Neural progenitor cell (in vitro differentiated cells): ENCODE measurements around the gene WDR77.

Experiments
- EZH2 ChIP-seq: fragments of 200-600 bp; sonication (generic); IDR thresholded peaks from 2 replicates; pipeline ENCODE4 v1.6.1; 2017; ENCODE audit warnings: antibody characterized with exemption, mild to moderate bottlenecking, moderate library complexity
- TF ChIP-seq, protein P1 (sequence below): fragments of 200-600 bp; sonication (generic); IDR thresholded peaks from 2 replicates; pipeline ENCODE4 v1.5.1; 2017; ENCODE audit warnings: antibody characterized with exemption, mild to moderate bottlenecking

DNA sequence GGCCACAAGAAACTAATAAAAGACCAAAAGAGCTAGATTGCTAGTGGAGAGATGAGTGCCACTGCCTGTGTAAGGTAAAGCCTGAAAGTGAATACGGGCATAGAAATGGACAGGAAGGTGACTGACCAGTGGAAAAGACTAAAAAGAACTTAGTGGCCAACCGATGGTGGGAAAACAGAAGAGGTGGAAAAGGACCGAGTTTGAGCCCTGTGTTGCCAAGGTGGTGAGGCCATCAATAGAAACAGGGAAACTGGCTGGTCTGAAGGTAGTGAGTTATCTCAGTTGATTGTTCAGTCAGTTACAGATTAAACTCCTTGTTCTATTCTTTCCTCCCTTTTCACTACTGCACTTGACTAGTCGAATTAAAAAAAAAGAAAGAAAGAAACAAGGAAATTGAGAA lies 2.5 kb downstream of the WDR77 start:
- TF ChIP-seq, protein P1, sequence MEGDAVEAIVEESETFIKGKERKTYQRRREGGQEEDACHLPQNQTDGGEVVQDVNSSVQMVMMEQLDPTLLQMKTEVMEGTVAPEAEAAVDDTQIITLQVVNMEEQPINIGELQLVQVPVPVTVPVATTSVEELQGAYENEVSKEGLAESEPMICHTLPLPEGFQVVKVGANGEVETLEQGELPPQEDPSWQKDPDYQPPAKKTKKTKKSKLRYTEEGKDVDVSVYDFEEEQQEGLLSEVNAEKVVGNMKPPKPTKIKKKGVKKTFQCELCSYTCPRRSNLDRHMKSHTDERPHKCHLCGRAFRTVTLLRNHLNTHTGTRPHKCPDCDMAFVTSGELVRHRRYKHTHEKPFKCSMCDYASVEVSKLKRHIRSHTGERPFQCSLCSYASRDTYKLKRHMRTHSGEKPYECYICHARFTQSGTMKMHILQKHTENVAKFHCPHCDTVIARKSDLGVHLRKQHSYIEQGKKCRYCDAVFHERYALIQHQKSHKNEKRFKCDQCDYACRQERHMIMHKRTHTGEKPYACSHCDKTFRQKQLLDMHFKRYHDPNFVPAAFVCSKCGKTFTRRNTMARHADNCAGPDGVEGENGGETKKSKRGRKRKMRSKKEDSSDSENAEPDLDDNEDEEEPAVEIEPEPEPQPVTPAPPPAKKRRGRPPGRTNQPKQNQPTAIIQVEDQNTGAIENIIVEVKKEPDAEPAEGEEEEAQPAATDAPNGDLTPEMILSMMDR: no peak
- TF ChIP-seq EZH2: no peak
